Tibial nerve (tissue), 4 donors: Measurements from ENCODE around the gene UBE2G2. TPM values are rescaled to one million over a fixed set of nuclear protein-coding genes. Genes with fewer than 3 reads are reported as not detected.

Source experiments
- DNase-seq, 2 donors: peaks; one replicate each; pipeline ENCODE4 v3.0.0-alpha.2; 2019; ENCODE audit warnings: low spot score in 2 of 2
- H3K27ac ChIP-seq, 4 donors: fragments of 200-600 bp; sonication (generic) in 3 of 4; one replicate each; pipeline ENCODE4 v1.5.1; 2017 to 2019; ENCODE audit warnings: mild to moderate bottlenecking in 1 of 4
- H3K27me3 ChIP-seq, 2 donors: fragments of 200-600 bp; sonication (generic) in 1 of 2; one replicate each; pipeline versions ENCODE4 v1.5.1 to v1.6.0; 2017 to 2019
- H3K36me3 ChIP-seq, 3 donors: fragments of 200-600 bp; sonication (generic); one replicate each; pipeline ENCODE4 v1.5.1; 2018 to 2019
- H3K4me1 ChIP-seq, 4 donors: fragments of 200-600 bp; sonication (generic) in 3 of 4; one replicate each; pipeline ENCODE4 v1.5.1; 2017 to 2019
- H3K4me3 ChIP-seq, 4 donors: fragments of 200-600 bp; sonication (generic) in 3 of 4; one replicate each; pipeline ENCODE4 v1.5.1; 2017 to 2019; ENCODE audit warnings: mild to moderate bottlenecking in 1 of 4, moderate library complexity in 1 of 4
- H3K9me3 ChIP-seq, 4 donors: fragments of 200-600 bp; sonication (generic) in 3 of 4; one replicate each; pipeline ENCODE4 v1.5.1; 2017 to 2019
- EP300 ChIP-seq, 2 donors: sonication (generic); formaldehyde crosslinking; IDR thresholded peaks; one replicate each; pipeline ENCODE4 v1.6.1; 2017; ENCODE audit warnings: antibody characterized with exemption in 2 of 2, mild to moderate bottlenecking in 1 of 2
- POLR2A ChIP-seq, 2 donors: fragments of 450-650 bp; IDR thresholded peaks; one replicate each; pipeline ENCODE4 v1.6.1; 2017; ENCODE audit warnings: antibody characterized with exemption in 2 of 2, mild to moderate bottlenecking in 2 of 2, moderate library complexity in 2 of 2
- WGBS, 2 donors: methylation state at CpG; one replicate each; pipeline ENCODE4 v1.1.5; 2018; 5-methylcytosine and 5-hydroxymethylcytosine counted together
- total RNA-seq, 4 donors: library from RNA; depleted of rRNA; stranded (reverse); fragments of >200 nt; gene quantifications; one replicate each; pipeline ENCODE4 v1.1.0, GENCODE V29; 2016
- TF ChIP-seq, protein P1 (sequence below), 5 experiments: fragments of 200-600 bp in 3 of 5; fragments of 450-650 bp in 2 of 5; sonication (generic) in 3 of 5; IDR thresholded peaks; one replicate each; pipeline ENCODE4 v1.5.1; 2016 to 2019; ENCODE audit warnings: antibody characterized with exemption in 5 of 5, mild to moderate bottlenecking in 3 of 5, moderate library complexity in 2 of 5

UBE2G2 gene
- total RNA-seq, 4 donors from 2014 or later: 89.4 to 165 (median 99.3) TPM

DNA sequence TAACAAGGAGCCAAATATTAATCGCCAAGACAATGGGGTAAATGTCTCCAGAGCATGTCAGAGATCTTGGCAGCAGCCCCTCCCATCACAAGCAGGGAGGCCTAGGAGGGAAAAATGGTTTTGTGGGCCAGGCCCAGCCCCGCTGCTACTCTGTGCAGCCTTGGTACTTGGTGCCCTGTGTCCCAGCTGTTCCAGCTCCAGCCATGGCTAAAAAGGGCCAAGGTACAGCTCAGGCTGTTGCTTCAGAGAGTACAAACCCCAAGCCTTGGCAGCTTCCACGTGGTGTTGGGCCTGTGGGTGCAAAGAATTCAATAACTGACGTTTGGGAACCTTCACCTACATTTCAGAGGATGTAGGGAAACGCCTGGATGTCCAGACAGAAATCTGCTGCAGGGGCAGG, 10.4 kb downstream of the UBE2G2 start:
- no peaks in the 10 kb centered on the region for H3K9me3 ChIP-seq
- H3K4me1 ChIP-seq: peaks cover 0 to 37% (median 4%) of the 10 kb centered on the region in 4 donors
- TF ChIP-seq, protein P1, sequence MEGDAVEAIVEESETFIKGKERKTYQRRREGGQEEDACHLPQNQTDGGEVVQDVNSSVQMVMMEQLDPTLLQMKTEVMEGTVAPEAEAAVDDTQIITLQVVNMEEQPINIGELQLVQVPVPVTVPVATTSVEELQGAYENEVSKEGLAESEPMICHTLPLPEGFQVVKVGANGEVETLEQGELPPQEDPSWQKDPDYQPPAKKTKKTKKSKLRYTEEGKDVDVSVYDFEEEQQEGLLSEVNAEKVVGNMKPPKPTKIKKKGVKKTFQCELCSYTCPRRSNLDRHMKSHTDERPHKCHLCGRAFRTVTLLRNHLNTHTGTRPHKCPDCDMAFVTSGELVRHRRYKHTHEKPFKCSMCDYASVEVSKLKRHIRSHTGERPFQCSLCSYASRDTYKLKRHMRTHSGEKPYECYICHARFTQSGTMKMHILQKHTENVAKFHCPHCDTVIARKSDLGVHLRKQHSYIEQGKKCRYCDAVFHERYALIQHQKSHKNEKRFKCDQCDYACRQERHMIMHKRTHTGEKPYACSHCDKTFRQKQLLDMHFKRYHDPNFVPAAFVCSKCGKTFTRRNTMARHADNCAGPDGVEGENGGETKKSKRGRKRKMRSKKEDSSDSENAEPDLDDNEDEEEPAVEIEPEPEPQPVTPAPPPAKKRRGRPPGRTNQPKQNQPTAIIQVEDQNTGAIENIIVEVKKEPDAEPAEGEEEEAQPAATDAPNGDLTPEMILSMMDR (IDR thresholded peaks at IDR 0.05): no peak
- TF ChIP-seq POLR2A (IDR thresholded peaks at IDR 0.05): no peak
- no peak for TF ChIP-seq EP300 (IDR thresholded peaks at IDR 0.05)
- no peaks in the 10 kb centered on the region for H3K36me3 ChIP-seq
- no peak overlapping the region for H3K27ac ChIP-seq
- no peak overlapping the region for H3K4me3 ChIP-seq
- WGBS, 2 donors: 71 to 75% methylated on average over 5 of the region's 5 CpGs
- no peak for DNase-seq
- H3K27me3 ChIP-seq: no peaks in the 10 kb centered on the region

DNA sequence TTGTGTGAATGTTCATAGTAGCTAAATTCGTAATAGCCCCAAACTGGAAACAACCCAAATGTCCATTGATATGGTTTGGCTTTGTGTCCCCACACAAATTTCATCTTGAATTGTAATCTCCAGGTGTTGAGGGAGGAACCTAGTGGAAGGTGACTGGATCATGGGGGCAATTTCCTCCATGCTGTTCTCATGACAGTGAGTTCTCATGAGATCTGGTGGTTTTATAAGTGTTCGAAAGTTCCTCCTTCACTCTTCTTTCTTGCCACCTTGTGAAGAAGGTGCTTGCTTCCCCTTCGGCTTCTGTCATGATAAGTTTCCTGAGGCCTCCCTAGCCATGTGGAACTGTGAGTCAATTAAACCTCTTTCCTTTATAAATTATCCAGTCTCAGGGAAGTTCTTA, 11.3 kb downstream of the UBE2G2 start:
- H3K27me3 ChIP-seq: no peaks in the 10 kb centered on the region

DNA sequence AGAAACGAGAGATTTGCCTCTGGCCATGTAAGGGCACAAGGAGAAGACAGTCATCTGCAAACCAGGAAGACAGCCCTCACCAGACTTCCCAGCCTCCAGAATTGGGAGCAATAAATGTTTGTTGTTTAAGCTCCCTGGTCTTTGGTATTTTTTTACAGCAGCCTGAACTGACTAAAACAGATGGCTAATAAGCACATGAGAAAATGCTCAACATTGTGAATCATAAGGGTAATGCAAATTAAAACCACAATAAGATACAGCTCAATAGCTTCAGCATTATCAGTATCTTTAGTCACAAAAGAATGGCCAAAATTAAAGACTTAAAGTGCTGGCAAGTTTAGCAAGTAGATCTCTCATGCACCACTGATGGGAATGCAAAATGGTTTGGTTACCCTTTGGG, 11.7 kb downstream of the UBE2G2 start:
- Histone ChIP-seq H3K4me1 (peaks cover 0 to 48% (median 4%) of the 10 kb centered on the region in 4 donors), H3K9me3 (no peaks in the 10 kb centered on the region), H3K36me3 (peaks cover 0 to 5% (median 0%) of the 10 kb centered on the region in 3 donors), H3K27me3 (no peaks in the 10 kb centered on the region), H3K4me3 (no peak overlapping the region), H3K27ac (no peak overlapping the region)
- DNase-seq: no peak
- TF ChIP-seq, protein P1 (IDR thresholded peaks at IDR 0.05): no peak
- TF ChIP-seq EP300 (IDR thresholded peaks at IDR 0.05) (no peak), POLR2A (IDR thresholded peaks at IDR 0.05) (no peak)
- WGBS, 2 donors: 60 to 62% methylated on average over 1 of the region's 1 CpG

More for the DNA sequence above, 11.3 kb downstream of the UBE2G2 start:
- Histone ChIP-seq H3K4me1 (peaks cover 0 to 45% (median 4%) of the 10 kb centered on the region in 4 donors), H3K4me3 (no peak overlapping the region), H3K27ac (no peak overlapping the region), H3K36me3 (no peaks in the 10 kb centered on the region), H3K9me3 (no peaks in the 10 kb centered on the region)
- DNase-seq: no peak
- WGBS, 2 donors: 94 to 96% methylated on average over 3 of the region's 3 CpGs
- no peak for TF ChIP-seq EP300 (IDR thresholded peaks at IDR 0.05)
- TF ChIP-seq POLR2A (IDR thresholded peaks at IDR 0.05): no peak
- TF ChIP-seq, protein P1 (IDR thresholded peaks at IDR 0.05): no peak

DNA sequence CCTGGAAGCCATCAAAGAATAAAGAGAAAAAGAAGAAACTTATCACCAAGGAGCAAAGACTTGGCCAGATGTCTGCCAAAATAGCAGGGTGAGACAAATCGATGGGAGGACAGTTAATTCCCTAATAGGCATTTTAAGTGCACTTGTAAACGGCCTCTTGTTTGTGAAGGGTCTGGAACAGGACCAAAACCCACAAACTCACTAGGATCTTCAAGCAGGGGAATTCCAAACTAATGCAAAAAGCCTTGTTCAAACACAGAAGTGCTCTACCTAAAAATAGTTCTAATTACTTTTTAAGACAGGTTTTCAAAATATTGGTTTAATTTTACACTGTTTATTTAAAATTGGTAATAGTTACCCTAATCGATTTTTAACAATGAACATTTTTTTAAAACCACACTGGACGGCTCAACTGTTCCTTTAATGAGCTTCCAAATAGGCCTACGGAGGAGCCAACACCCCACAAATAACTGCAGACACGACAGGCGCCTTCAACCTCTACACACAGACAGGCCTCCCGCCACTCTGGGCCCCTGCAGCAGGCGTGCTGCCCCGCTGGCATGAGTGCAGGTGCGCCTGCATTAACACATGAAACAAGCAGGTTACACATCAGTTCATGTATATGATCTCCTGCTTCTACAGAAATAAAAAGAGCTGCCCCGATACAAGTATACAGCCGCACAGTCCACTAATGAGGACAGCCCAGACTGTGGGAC, 15.8 kb downstream of the UBE2G2 start:
- no peak for TF ChIP-seq POLR2A (IDR thresholded peaks at IDR 0.05)
- TF ChIP-seq, protein P1 (IDR thresholded peaks at IDR 0.05): no peak
- H3K4me3 ChIP-seq: no peak overlapping the region
- H3K27me3 ChIP-seq: no peaks in the 10 kb centered on the region
- WGBS, 2 donors: 60 to 68% methylated on average over 13 of the region's 13 CpGs
- peaks cover 0 to 33% (median 0%) of the 10 kb centered on the region in 3 donors for H3K36me3 ChIP-seq
- H3K9me3 ChIP-seq: no peaks in the 10 kb centered on the region
- DNase-seq: no peak
- H3K4me1 ChIP-seq: peaks cover 0 to 20% (median 0%) of the 10 kb centered on the region in 4 donors
- no peak overlapping the region for H3K27ac ChIP-seq

DNA sequence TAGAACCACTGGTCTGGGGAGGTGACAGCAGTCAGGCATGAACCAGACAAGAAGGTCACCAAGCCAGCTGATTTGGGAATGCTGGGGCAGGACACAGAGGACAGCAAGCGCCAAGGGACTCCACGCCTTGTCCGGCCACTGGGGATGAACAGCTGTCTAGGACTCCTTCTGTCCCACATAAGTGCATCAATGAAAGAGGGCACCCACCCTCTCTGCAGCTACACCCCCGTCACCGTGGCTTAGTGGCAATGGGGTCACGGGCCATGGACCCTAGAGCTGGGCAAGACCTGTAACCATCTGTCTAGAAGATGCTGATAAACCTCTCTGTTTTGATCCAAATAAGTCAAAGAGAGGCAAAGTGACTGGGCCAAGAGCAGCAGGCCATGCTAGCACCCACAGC, 16.8 kb downstream of the UBE2G2 start:
- no peaks in the 10 kb centered on the region for H3K9me3 ChIP-seq
- WGBS, 2 donors: 94 to 95% methylated on average over 6 of the region's 6 CpGs

More for the DNA sequence above, 16.8 kb downstream of the UBE2G2 start:
- DNase-seq: no peak
- Histone ChIP-seq H3K27me3 (no peaks in the 10 kb centered on the region), H3K36me3 (peaks cover 0 to 33% (median 0%) of the 10 kb centered on the region in 3 donors), H3K4me3 (no peak overlapping the region), H3K27ac (no peak overlapping the region), H3K4me1 (peaks cover 0 to 26% (median 0%) of the 10 kb centered on the region in 4 donors)
- no peak for TF ChIP-seq POLR2A (IDR thresholded peaks at IDR 0.05)
